DMS153 treated with DMSO at 0.1 percent for 48 hours (cell line): ENCODE measurements around the gene NDUFA12.

Experiments used
- DNase-seq: peaks from one replicate; lab custom pipeline; 2025; ENCODE audit not compliant: unreplicated experiment; lab: John Stamatoyannopoulos, UW

The NDUFA12 gene

DNA sequence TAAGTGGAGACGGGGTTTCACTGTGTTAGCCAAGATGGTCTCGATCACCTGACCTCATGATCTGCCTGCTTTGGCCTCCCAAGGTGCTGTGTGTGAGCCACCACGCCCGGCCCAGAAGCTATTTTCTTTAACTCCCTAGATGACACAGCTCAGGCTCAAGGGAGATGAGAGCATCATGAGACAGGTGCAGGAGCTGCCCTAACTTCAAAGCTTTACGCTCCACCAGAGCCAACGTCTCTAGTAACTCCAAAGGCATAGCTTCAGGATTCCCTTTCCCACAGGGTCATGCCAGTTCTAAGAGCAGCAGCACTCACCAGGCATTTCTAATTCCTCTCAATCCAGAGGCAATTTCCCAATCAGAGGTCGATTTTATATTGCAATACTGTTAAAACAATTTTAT, 21.0 kb downstream of the NDUFA12 start:
- DNase-seq, result no peak

DNA sequence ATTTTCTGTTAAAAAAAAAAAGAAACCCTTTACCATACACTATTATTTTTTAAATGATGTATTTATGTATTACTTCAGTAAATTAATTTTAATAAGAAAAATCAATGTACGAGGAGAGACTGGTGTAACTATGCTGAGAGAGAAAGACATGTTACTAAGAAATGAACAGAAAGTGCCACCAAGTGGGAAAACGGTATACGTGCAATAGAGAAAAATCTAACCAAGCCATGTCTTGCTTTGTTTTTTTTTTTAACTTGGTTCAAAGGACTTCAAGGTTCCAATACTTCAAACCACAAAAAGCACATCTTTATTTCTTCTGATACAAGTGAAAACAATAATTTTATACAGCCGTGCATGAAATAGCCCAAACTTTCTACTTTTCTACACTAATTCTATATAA, 22.9 kb downstream of the NDUFA12 start:
- DNase-seq, result no peak

DNA sequence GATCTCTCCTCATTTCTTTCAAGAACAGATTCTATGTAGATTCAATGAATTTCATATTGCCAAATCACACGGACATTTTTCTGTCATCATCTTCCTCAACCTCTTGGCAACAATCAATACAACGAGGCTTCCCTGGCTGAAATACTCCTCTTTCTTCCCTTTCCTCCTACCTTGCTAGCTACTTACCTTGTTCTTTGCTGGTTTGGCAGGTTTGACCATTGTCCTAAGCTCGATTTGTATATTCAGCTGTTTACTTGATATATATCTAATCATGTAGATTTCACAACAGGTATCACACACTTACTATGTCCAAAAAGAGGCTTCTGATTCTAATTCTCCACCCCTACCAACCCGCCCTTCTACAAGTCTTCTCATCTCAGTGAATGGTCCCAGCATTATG, 23.6 kb downstream of the NDUFA12 start:
- no peak for DNase-seq

DNA sequence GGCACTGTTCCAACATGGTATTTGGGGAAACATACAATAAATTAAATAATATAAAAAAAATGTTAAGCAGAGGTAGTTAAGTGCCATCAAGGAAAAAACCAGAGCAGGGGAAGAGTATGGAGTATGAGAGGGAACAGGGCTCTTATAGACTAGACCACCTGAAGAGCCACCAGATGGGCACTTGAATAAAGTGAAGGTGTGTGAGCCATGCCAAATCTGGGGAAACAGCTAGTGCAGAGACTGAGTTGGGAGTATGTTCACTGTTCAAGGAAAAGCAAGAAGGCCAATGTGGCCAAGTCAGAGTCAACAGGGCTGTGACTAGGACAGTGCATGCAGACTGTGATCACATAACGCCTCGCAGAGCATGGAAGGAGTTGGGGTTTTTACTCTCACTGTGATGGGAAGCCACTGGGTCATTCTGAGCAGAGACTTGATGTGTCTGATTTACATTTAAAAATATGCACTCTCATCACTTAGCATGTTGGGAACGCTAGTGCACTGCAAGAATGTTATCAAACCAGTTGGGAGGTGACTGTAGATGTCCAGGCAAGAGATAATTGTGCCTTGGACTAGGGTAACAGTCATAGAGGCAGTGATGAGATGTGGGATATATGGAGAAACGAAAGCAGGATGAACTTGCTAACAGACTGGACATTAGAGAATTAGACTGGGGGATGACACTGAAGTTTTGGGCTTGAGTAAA, 25.6 kb downstream of the NDUFA12 start:
- no peak for DNase-seq

DNA sequence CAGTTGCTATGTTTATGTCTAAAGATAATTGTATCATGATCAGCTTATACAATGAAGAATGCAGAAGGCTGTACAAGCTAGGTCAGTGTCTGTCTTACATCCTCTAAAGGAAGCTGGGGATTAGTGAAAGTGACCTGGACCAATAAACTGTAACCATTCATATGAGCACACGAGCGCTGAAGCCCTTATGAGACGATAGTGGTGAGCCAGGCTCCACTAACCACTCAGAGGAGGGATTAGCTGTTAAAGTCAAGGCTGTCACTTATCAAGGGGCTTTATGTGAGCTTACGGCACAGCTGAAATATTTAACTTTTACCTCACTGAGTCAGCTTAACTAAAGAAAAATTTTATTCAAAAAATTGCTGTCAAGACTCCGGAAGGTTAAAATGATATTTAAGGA, 30.3 kb downstream of the NDUFA12 start:
- no peak for DNase-seq

DNA sequence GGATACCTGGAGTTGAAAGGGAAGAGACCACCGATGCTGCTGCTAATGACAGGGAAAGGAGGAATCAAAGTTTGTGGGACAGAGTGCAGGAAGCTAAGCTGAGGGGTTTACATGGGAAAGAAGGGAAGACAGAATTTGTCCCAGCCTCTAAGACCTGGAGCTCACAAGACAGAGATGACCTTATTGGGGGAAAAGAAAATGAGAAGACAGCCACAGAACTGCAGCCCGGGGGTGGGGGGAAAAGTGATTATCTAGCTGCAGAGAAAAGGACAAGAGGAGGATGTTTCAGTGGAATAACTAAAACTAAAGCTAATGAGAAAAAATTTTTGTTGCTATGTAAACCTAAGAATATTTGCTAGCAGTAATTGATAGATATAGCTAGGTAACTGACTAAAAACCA, 30.7 kb downstream of the NDUFA12 start:
- DNase-seq, result no peak

DNA sequence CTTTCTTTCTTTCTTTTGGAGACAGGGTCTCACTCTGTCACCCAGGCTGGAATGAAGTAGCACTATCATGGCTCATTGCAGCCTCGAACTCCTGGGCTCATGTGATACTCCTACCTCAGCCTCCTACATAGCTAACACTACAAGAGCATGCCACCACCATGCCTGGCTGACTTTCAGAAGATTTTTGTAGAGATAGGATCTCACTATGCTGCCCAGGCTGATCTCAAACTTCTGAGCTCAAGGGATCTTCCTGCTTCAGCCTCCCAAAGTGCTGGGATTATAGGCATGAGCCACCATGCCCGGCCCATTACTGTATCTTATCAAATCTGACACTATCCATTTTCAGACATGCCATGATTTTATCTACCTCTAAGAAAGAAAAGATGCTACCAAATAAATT, 31.6 kb downstream of the NDUFA12 start:
- DNase-seq, result no peak

DNA sequence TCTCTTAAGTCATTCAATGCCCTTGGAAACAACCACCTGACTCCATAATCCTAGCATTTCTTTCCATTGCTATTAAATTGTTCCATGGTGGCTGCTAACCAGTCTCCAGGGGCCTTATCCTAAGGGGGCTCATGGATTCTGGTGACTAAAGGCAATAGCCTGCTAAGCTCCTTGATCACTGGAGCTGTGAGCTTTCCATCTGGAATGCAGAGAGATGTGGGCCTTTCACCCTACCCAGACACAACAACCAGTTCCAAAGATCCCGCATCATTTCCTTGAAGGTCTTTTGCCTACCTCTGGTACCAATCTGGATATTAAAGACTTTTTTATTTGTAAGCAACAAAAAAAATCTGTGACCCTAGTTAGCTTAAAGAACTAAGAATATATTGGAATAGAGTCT, 32.9 kb downstream of the NDUFA12 start:
- no peak for DNase-seq

DNA sequence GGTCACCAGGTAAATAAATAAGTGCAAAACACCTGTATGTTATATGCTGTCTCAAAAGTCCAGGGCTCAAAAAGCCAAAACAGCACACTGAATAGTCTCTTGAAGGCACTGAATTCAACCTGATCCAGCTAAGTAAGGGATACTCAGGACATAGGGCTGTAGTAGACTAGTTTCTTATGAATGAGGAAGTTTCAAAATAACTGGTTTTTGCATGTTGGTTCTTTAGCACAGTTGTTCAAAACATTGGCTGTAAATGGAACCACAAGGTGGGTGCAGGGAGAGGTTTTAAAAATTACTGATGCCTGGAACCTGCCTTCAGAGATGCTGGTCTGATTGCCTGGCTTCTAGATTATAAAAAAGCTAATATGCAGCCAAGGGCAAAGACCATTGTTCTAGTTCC, 34.1 kb downstream of the NDUFA12 start:
- DNase-seq, result no peak

DNA sequence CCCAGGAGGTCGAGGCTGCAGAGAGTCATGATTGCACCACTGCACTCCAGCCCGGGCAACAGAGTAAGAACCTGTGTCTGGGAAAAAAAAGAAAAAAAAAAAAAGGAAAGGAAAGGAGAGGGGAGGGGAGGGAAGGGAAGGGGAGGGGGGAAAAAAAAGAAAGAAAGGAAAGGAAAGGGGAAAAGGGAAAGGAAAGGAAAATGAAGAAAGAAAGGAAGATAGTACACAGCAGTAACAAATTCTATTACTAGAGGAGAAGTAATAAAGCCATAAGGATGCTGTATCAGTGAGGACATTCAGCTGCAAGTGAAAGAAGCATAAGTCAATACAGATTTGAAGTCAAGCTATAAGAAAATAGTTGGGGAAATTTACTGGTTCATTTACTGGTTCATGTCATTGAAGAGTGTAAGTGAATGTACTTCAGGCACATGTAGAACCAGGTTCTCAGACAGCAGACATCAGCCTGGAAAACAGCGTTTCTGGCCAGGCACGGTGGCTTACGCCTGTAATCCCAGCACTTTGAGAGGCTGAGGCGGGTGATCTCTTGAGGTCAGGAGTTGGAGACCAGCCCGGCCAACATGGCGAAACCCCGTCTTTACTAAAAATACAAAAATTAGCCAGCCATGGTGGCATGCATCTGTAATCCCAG, 37.4 kb downstream of the NDUFA12 start:
- no peak for DNase-seq

DNA sequence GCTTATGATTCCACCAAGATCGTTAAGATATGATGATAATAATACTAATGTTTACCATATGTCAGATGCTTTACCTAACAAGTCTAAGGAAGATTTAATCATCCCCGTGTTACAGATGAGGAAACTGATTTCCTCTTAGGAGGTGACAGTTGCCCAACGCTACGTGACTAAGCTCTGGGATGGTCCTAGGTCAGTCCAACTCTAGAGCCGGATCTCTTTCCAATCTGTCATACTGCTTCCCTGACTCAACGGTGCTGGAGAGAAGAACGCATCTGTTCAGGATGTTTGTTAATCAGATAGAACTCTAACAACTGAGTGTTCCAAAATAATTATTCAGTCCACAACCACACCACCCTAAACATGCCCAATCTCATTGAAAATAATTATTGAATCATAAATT, 39.8 kb downstream of the NDUFA12 start:
- DNase-seq, result no peak

DNA sequence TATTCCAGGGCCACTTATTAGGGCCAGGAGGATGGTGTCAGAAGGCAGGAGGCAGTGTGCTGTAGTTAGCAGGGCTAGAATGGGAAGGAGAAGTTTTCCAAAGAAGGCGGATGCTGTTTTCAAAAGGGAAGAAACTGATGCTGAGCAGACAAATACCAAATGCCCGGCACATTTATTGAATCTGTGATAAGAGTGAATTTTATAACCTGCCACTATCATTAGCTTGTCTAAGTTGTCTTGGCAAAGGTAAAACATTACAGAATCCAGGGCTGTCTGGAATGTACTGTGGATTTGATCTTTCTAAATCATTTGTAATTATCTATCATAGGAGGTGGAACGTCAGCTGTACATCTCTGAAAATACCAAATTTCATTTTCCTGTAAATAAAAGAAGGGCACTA, 40.8 kb downstream of the NDUFA12 start:
- no peak for DNase-seq

DNA sequence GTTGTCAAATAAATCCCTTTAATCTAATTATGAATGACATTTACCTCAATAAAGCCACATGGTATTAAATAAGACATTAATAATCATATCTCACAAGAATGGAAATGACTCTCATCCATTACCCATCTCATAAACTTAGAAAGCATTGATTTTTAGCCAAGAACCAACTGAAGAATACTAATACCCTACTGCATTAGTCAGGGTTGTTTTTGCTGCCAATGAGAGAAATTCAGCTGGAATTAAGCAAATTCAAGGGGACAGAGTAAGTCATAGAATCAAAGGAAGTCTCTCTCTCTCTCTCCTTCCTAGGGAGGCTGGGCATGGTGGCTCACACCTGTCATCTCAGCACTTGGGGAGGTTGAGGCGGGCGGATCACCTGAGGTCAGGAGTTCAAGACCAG, 41.6 kb downstream of the NDUFA12 start:
- no peak for DNase-seq

DNA sequence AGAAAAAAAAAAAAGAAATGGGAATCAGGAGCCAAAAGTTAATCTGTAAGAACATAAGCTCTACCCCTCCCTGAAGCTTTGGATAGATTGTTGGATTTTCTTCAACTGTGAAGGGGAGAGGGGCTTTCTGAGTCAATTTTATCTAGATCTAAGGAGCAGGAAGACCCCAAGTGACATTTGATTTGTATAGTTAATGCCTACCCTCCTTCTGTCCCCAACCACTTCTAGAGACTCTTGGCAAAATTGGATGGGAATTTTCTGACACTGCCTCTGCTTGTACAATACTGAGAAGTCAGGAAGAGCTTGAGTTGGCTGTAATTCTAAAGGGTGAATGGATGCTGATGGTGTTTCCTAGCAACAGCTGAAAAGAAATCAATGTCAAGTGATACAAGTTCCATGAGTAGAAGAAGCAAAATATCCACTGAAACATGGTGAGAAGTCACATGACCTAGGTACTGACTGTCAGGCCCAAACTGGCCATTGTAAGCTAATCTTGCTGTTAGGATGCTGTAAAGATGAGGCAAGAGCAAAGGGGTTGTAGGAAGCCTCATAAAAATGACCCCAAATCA, 42.2 kb downstream of the NDUFA12 start:
- no peak for DNase-seq

DNA sequence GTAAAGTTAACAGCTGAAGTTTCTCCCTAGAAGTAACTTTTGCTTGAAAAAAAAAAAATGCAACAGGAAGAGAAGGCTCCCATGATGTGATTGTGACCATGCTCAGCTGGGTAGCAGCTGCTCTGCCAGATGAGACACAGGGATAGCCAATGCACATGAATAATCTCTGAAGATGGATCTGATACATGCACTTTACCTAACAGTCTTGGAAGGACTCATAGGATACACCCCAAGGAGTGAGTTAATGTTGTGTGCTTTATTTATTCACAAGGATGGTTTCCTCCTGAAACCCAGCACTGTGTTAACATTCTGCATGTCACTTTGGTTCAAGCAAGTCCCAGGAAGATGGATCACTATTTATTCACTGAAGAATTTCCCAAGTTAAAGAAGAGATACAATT, 46.5 kb downstream of the NDUFA12 start:
- no peak for DNase-seq

DNA sequence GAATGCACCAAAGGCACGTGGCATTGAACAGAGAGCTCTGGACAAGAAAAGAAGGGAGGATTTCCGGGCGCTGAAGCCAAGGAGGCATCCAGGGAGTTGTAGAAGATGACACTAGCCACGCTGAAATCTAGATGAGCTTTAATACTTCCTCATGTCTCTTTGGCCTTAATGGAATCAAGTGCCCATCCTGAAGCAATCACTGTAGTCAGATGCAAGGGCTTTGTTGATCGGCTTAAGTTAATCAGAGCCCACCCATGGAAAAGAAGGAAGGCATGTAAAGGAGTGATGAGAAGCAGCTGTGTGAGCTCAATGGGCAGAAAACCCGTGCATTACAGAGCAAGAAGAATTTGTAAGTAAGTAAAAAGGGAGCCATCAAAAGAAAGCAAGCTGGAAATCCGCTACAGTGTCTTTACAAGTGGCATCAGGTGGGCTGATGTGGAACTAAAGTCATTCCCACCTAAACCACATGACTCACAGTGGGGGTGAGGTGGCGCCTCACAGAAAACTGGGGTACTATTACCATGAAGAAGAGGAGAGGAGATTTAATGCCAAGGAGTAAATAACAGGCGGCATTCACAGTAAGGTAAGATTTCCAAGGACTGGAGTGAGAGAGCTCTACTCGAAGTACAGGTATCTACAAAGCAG, 48.4 kb downstream of the NDUFA12 start:
- no peak for DNase-seq

DNA sequence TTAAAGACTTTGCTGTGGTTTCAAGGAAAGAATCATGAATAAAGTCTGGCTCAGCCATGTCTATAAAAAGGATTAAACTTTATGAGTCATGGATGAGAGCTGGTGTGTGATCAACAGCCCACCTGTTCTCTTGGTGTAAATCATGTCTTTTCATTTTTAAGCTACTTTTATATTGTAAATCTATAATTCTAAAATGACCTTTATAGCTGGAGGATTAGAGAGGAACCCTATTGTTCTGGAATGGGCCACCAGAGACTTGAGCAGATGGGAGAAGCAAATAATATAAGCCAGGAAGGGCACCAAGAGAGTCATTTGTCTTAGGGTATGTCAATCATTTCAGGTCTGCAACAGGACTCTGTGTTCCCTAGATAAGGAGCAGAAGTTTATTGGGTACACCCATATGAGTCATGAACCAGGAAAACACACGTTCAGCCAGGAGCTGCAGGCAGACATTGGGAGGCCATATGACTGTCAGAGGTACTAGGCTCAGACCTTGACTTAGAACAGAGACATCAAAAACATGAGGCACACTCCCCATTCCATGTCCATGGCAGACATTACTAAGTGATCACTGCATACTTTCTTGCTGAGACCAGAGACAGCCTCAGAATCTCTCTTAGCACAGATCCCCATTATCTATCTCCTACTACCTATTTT, 49.3 kb downstream of the NDUFA12 start:
- DNase-seq, result no peak

DNA sequence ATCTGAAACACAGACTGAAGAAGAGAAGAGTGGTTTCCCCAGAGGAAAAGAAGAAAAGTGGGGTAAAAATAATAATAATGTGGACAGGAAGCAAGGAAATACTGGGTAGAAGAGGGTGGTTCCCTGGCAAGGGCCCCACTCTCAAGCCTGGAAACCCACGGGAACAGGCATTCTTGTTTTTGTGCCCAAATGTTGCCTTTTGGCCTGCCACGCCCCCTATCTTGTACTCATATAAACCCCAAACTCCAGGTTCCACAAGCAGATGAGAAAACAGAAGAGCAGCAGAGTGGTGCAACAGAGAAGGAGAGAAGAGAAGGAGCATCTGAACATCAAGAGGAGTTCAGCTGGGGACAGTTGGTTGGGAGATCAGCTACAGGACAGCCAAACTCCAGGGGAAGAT, 51.2 kb downstream of the NDUFA12 start:
- no peak for DNase-seq

DNA sequence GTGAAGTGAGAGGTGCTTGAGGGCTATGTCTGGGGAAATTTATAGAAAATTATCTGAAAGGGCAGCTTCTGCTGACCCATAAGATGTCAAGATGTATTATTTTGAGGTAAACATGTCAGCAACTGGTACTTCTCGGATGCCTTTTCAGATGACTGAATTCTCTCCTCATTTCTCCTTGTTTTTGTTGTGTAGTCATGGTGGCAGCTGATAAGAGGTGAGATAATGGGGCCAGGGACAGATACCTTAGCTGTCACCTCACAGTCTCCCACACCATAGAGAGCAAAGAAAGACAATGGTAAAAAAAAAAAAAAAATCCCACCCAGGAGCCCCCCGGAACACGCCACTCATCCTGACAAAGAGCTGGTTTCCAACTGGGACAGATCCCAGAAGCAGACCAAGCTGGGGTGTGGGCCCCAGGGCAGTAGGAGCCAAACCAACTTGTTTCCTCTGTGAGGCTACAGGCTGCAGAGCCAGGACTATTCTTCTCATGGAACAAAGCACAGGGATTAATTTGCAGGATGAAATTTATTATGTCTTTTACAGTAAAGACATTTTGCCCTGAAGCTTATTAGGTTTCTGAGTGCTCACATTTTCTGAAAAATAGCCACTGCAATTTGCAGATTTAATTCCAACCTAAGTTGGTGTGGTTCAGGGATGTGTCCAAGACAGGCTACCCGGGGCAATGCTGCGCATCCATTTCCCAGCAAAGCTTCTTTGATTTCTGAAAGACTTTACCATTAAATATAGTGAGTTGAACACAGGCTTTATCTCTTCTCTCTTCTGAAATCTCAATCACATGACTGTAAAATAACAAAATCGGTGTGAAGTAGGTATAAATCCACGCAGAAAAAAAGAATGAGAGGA, 52.2 kb downstream of the NDUFA12 start:
- DNase-seq, result no peak

DNA sequence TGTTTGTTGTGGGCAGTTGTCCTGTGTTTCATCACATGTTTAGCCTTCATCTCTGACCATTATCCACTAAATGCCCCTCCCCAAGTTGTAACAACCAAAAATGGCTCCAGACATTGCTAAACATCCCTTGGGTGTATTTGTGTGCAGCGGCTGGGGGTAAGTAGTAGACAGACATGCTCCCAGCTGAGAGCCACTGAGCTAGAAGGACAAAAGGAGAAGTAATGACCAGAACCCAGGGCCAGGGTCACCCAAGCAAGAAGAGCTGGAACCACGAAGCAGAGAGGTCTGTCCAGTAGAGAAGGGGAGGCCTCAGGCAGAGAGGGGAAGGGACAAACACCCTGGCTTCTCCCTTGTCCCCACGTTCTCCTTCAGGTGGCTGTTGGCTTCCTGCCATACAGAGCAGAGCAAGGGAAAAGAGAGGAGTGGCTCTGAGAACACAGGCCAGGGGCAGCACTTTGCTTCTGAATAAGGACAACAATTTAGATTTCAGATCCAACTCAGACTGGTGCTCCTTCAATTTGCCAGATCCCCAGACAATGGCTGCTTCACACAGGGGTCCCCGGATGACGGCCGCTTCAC, 55.2 kb downstream of the NDUFA12 start:
- no peak for DNase-seq
